AG08396 (cell line): ENCODE results near the gene PRSS57.

Experiments
- DNase-seq: peaks from one replicate; pipeline ENCODE4 v3.0.0; 2012; ENCODE audit warnings: low spot score, mixed read lengths

The PRSS57 gene

DNA sequence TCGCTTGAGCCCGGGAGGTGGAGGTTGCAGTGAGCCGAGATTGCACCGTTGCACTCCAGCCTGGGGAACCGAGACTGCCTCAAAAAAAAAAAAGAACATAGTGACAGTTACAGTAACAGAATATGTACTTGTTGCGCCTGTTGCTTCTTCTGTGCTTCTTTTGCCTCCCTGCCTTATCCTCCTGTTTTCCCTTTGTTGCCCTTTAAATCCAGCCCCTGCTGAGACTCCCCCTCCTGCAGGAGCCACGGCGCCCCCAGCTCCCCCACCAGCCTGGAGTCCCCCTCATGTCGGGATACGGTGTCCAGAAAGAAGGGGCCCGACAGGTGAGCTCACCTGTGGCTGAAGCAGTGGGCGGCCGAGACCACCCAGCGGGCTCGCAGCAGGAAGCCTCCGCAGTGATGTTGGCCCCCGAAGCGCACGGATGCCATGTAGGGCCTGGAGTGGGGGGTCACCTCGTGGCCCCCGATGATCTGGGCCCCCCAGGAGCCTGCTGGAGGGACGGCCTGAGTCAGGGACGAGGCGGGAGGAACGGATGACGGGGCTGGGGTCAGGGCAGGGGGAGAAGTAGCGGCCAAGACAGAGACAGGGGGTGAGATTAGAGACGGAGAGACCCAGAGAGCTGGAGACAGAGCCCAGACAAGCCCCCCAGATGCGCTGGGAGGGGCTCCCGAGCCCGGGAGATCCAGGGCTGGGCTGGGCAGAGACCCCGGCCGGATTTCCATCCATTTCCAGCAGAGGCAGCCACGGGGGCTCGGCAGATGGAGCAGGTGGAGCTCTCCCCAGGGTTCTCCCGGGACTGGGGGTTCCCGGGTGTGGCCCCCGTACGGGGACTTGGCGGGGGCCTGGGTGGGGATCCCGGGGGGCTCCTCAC is 536 bp downstream of the PRSS57 start:
- DNase-seq, result no peak

DNA sequence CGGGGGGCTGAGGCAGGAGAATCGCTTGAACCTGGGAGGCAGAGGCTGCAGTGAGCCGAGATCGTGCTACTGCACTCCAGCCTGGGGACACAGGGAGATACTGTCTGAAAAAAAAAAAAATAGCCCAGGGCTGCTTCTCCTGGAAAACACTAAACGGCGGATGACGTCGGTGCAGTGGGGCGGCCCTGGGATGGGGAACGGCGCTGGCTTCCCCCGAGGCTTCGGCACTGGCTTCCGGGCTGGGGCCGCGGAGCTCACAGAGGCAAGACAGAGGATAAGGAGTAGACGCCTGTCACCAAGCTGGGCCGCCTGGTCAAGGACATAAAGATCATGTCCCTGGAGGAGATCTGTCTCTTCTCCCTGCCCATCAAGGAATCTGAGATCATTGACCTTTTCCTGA is 5.0 kb downstream of the PRSS57 start:
- no peak for DNase-seq

DNA sequence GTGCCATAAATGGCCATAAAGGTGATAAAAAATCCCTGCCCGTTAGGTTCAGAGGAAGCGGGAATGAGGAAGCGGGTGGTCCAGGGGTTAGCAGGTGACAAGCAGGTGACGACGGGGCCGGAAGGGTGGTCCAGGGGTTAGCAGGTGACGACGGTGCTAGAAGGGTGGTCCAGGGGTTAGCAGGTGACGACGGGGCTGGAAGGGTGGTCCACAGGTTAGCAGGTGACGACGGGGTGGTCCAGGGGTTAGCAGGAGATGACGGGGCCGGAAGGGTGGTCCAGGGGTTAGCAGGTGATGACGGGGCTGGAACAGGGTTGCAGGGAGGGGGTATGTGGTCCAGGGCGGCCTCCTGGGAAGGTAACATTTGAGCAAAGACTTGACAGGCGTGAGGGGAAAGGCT is 6.3 kb downstream of the PRSS57 start:
- DNase-seq, result no peak

DNA sequence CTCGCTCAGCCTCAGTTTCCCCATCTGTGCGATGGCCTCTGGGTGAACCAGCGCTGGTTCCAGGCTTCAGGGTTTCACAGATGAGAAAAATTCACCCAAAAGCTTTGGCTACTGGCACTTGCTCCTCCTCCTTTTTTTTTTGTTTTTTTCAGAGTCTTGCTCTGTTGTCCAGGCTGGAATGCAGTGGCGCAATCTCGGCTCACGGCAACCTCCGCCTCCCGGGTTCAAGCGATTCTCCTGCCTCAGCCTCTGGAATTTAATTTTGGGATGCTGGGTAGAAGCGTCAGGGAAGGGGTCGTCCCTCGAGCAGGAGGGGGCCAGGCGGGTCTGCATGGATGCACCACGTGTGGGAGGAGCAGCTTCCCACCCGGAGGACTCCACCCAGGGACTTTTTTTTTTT is 7.0 kb downstream of the PRSS57 start:
- no peak for DNase-seq

DNA sequence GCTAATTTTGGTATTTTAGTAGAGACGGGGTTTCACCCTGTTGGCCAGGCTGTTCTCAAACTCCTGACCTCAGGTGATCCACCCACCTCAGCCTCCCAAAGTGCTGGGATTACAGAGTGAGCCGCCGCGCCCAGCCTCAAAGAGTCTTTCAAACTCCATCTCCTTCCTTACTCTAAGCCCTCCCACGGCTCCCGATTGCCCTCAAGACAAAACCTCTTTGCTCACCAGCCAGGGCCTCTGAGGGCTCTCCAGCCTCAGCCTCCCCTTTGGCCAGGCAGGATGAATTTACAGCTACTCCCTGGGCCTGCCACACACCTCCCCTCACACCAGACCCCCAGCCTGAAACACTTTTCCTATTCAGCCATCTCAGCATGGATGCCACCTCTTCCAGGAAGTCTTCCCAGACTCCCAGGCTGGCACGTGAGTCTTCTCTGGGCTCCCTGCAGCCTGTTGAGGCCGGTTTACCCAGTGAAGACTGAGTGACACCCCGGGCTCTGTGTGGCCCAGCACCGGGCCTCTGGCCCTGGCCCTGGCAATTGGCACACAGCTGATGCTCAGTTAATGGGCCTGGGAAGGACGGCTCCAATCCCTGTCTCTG is 7.6 kb downstream of the PRSS57 start:
- no peak for DNase-seq

DNA sequence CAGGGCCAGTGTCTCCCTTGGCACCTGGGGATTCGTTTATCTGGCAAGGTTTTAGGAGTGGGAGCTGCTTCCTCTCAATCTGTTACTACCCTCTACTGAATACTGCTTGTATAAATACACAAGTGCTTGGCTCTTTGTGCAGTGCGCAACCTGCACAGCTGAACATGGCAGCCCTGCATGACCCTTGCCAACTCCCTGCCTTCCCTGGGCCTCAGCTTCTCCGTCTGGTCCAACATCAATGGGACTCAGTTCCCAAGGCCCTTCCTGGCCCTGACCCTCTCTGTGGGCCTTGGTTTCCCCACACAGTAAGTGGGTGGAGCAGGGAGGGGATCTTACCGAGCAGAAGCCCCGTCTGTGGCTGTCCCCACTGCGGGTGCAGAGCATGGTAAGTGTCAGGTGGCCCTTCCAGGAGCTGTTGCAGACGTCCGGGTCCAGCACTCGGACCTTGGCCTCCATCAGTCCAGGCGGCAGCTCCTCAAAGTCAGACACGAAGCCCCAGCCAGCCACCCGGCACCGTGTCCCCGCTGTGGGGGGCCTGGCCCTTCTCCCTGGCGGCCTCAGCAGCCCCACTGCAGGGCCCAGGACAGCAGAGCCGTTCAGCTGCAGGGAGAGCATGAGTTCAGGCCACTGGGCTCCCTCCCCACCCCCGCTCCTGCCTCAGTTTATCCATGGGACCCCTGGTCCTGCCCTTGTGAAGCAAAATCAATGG is 8.5 kb downstream of the PRSS57 start:
- no peak for DNase-seq

DNA sequence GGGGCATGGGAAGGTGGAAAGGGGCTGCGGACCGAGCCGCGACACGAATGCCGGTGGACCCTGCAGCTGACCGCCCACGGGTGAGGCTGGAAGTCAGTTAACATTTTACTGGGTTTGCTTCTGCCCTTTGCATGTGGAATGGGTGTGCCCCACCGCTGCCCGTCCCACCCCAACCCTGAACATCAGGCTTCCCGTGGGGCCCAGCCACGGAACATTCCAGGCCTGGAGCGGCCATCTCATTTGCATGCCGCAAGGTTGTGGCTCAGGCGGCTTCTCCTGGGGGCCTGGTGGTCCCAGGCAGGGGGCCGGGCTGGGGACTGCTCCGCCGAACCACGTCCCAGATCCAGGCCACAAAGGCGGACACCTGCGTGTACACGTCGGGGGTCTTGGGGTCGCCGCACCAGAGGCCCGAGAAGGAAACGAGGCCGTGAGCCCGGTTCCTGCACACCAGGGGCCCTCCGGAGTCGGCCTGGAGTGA is 9.8 kb downstream of the PRSS57 start:
- DNase-seq, result no peak

DNA sequence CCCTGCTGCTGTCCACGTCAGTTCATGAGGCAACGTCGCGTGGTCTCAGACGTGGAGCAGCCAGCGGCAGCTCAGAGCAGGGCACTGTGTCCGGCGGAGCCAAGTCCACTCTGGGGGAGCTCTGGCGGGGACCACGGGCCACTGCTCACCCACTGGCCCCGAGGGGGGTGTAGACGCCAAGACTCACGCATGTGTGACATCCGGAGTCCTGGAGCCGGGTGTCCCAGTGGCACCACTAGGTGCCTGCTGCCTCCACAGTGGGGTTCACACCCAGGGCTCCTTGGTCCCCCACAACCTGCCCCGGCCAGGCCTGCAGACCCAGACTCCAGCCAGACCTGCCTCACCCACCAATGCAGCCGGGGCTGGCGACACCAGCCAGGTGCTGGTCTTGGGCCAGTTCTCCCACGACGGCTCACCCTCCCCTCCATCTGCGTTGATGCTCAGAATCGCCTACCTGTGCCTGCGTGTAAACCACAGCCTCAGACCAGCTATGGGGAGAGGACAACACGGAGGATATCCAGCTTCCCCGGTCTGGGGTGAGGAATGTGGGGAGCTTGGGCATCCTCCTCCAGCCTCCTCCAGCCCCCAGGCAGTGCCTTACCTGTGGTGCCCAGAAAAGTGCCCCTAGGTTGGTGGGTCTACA is 12.5 kb downstream of the PRSS57 start:
- no peak for DNase-seq

DNA sequence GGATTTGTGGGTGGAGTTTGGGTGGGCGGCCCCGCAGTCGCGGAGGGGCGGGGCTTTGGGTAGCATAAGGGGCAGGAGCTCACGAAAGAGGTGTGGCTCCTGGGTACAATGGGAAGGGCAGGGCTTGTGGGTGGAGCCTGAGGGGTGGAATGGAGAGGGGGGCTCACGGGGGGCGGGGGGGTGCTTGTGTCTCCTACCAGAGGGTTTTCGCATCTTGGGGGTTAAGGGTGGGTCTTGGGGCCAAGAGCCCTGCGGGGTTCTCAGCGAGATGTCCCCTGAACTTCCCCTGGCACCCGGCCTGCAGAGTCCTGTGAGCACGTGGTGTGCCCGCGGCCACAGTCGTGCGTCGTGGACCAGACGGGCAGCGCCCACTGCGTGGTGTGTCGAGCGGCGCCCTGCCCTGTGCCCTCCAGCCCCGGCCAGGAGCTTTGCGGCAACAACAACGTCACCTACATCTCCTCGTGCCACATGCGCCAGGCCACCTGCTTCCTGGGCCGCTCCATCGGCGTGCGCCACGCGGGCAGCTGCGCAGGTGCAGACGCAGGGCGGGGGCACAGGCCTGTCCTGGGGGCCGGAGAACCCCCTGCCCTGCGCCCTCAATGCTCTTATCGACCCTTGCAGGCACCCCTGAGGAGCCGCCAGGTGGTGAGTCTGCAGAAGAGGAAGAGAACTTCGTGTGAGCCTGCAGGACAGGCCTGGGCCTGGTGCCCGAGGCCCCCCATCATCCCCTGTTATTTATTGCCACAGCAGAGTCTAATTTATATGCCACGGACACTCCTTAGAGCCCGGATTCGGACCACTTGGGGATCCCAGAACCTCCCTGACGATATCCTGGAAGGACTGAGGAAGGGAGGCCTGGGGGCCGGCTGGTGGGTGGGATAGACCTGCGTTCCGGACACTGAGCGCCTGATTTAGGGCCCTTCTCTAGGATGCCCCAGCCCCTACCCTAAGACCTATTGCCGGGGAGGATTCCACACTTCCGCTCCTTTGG is 13.9 kb downstream of the PRSS57 start:
- peak; percentile 95 for DNase-seq

DNA sequence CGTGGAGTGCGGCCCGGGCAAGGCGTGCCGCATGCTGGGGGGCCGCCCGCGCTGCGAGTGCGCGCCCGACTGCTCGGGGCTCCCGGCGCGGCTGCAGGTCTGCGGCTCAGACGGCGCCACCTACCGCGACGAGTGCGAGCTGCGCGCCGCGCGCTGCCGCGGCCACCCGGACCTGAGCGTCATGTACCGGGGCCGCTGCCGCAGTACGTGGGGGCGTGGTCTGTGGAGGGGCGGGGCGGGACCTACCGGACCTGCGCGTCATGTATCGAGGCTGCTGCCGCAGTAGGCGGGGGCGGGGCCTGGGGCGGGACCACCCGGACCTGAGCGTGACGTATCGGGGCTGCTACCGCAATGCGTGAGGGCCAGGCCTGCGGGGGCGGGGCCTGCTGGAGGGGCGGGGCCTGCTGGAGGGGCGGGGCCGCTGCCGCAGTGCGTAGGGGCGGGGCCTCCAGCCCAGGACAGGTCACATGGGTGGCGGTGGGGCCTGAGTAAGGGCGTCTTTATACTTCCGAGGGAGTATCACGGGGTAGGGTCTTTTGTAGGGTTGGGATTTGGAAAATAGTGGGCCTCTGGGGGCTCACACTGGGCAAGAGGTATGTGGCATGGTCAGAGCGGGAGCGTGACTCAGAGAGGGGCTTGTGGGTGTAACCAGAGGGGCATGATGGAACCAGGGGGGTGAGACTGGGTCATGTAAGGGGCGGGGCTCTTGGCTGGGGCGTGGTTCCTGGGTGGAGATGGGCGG is 14.8 kb downstream of the PRSS57 start:
- peak; percentile 99 for DNase-seq

DNA sequence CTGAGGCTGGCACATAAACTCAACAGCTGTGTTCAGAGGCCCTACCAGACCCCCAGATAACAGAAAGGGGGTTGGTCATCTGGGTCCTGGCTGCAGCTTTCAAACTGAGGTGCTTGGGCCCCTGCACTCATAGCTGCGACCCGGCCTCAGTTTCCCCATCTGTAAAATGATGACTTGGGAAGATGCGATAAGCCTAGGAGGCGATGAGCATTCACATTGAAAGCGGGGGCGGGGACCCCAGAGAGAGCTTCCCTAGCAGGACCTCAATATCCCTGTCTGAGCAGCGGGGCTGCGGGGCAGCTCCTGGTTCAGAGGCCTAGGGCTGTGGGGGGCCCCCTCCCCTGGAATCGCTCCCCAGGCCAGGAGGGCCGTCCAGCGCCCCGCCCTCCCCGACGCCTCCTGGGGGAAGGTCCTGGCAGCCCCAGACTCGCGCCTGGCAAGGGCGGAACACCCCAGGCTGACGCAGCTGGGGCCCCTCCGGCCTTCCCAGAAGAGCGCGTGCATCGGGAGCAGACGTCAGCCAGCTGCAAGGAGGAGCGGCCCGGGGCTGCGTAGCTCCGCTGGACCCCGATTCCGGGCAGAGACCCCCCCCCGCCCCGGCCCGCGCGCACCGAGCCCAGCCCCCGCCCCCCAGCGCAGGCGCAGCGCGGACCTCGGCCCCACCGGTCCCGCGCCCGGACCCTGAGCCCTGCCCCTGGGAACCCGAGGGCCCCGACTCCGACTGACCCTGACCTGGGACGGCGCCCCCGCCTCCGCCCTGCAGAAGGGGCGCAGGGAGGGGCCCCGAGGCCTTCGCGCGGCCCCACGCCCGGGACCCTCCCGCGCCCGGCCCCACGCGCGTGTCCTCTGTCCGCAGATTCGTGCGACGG is 15.6 kb downstream of the PRSS57 start:
- peak; percentile 77 for DNase-seq

DNA sequence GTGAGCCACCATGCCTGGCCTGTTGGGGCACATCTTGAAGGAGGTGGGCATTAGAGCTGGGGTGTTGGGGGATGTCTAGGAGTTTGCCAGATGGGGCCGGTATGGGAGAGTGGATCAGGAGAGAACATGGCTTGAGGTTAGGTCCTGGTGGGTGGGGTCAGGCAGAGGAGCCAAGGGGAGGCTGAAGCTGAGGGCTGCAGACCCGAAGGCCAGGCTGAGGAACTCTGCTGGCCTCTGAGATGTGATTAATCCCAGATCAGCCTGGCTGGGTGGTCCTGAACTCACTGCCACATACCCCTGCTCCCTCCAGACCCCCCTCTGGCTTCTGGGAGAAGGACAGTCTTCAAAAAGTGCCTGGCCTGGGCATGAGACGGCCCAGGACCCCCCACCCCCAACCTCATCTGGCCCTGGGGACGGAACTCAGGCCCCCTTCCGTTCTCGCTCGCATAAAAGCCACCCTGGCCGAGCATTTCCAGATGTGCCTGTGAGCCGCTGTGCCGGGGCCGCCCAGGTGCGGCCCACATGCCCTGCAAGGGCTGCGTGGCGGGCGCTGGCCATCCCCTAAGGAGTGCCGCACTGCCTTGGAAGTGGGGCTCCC is 16.4 kb downstream of the PRSS57 start:
- no peak for DNase-seq

DNA sequence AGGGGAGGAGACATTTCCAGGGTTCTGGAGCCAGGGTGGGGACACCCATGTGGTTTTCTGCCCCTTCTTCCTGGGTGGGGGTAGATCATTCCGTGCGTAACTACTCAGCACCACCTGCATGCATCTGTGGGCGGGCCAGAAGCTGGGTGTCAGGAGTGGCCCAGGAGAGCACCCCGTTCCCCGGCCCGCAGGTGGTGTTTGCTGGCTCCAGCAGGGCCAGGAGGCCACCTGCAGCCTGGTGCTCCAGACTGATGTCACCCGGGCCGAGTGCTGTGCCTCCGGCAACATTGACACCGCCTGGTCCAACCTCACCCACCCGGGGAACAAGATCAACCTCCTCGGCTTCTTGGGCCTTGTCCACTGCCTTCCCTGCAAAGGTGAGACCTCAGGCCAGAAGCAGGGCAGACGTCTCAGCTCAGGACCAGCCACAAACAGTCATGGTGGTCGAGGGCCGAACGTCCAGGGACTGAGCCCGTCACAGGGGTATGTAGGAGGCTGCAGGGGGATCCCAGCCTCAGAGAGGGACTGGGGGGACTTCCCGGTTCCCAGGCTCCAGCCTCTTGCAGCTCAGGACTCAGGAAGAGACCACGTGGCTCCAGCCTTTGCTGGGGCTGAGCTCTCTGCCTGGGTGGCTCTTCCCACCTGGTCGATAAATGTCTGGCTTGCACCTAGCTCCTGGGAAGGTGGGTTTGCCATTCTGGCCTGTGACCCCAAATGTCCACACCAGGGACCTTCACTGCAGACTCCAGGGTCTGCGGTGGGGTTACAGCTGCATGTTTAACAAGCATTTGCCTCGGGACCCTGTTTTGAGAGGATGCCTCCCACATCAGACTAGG is 17.4 kb downstream of the PRSS57 start:
- DNase-seq, result no peak

DNA sequence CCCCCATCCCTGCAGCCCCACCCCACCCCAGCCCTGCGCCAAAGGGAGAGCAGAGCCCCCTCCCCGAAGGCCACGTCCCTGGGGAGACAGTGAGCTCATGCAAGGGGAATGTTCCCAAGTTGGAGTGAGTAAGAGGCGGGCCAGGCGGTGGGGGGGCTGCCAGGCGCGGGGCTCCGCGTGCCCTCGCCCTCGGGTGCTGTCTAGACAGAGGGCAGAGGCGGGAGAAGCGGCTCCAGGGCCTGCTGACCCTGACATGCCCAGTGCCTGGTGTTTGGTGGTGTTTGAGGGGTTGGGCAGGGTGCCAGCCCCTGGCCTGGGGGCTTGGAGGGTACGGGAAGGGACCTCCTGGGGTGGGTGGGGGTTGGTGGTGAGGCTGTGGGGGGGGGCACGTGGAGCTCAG is 18.1 kb downstream of the PRSS57 start:
- DNase-seq, result peak; percentile 91

DNA sequence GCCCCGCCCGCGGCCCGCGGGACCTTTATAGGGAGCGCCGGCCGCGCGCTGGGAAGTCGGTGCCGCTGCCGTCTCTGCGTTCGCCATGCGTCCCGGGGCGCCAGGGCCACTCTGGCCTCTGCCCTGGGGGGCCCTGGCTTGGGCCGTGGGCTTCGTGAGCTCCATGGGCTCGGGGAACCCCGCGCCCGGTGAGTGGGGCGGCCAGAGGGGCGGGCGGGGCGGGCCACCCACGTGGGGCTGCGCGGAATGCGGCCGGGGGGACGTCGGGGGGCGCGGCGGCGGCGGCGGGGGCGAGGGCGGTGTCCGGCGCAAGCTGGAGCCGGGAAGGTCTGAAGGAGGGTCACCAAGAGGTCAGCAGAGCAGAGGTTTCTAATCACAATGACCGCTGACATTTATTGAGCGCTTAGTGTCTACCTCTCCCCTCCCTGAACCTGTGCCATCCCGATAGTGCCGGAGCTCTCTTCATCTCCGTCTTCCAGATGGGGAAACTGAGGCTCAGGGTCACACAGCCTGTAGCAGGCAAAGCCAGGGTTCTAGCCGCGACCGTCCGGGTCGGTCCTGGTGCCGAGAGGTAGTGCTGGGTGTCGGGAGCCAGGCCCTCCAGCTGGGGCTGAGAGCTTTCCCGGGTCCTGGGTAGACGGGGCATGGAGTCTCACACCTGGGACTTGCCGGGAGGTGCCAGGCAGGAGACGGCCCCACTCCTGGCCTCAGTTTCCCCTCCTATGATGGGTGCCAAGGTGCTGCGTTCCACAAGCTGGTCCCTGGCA is 18.7 kb downstream of the PRSS57 start, which contains the start of gene FSTL3:
FSTL3 (plus strand) TSS at position 54 of the 767 bp plus-strand sequence; CDS start at position 86, 32 bp downstream.
- DNase-seq, result peak; percentile 70

DNA sequence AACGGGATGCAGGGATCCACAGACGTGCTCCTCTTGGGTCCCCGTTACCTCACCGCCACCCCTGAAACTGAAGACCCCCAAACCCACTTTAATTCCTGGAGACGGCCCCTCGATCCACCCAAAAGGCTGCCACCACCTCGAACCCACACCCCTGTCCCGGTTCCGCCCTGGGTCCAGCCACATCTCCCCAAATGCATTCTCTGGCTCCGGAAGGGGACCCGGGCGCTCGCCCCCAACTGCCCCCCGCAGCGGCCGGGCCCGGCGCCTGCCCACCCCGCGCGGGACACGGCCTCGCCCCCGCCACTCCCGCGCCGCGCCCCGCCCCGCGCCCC is 19.3 kb downstream of the PRSS57 start:
- no peak for DNase-seq
